Measurements from ENCODE around the gene ENOX1. TPM values are rescaled to one million over a fixed set of nuclear protein-coding genes. Genes with fewer than 3 reads are reported as not detected.

ENOX1 gene
- polyA plus RNA-seq, 6 donors from 2014 or later: not detected

DNA sequence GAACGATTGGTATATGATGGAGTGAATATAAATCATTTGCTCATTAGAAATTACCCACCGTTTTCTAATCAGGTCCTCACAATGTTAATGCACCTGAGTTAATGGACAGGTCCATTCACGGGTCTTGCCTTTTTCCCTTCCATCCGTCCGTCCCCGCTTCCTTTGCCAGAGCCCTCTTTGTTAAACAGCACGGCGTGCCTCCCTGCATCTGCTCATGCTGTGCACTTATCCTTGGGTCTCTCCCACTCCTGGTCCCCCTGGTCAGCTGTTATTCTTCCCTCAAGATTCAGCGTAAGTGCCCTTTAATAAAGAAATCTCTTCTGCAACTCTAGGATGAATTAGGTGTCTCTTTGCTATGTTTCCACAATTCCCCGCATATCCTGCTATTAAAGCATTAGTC, 438.9 kb downstream of the ENOX1 start:
- Mint-ChIP-seq H3K27me3 (peaks cover 0 to 12% (median 0%) of the 10 kb centered on the region in 3 donors), H3K36me3 (no peaks in the 10 kb centered on the region), H3K4me1 (no peaks in the 10 kb centered on the region), H3K9me3 (no peaks in the 10 kb centered on the region), H3K4me3 (no peak overlapping the region), H3K27ac (no peak overlapping the region)
- ATAC-seq (ENCODE audit: low read depth in 2 of 2) (no peak), DNase-seq (no peak)

DNA sequence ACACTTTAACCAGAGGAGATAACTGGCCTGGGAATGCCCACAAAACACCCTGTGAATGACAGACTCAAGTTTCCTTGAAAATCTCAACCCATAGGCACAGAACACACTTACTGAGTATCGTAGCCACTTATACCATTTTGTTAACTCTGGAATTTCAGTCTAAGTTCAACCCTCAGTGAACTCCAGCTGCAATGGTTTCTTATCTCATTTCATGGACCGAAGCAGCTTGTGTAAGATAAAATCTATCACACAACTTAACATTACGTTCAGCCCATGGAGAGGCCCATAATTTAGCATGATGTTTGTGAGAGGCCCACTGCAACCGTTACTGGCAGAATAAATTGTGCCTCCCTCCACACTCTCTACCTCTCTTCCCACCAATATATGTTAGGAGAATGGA, 440.3 kb downstream of the ENOX1 start:
- H3K27me3 Mint-ChIP-seq: peaks cover 0 to 12% (median 0%) of the 10 kb centered on the region in 3 donors
- H3K9me3 Mint-ChIP-seq: no peaks in the 10 kb centered on the region
- no peak for DNase-seq
- no peaks in the 10 kb centered on the region for H3K4me1 Mint-ChIP-seq
- ATAC-seq (ENCODE audit: low read depth in 2 of 2): no peak
- no peaks in the 10 kb centered on the region for H3K36me3 Mint-ChIP-seq
- H3K4me3 Mint-ChIP-seq: no peak overlapping the region
- no peak overlapping the region for H3K27ac Mint-ChIP-seq

DNA sequence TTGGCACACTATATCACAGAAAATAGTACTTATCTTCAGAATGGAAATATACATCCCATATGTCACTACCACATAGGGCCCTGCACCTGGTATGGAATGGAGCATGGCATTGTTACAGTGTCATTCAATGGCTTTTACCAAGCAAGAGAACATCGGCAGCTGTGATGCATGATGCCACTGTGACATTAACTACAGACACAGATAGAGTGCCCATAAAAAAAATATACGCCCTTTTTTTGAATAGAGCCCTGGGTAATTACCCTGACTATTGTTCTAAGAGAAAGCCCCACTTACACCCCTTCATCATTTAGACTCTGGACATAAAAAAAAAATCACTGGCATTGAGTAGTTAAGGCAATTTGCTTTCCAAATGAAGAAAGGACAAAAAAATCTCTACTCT, 443.1 kb downstream of the ENOX1 start:
- DNase-seq: no peak

DNA sequence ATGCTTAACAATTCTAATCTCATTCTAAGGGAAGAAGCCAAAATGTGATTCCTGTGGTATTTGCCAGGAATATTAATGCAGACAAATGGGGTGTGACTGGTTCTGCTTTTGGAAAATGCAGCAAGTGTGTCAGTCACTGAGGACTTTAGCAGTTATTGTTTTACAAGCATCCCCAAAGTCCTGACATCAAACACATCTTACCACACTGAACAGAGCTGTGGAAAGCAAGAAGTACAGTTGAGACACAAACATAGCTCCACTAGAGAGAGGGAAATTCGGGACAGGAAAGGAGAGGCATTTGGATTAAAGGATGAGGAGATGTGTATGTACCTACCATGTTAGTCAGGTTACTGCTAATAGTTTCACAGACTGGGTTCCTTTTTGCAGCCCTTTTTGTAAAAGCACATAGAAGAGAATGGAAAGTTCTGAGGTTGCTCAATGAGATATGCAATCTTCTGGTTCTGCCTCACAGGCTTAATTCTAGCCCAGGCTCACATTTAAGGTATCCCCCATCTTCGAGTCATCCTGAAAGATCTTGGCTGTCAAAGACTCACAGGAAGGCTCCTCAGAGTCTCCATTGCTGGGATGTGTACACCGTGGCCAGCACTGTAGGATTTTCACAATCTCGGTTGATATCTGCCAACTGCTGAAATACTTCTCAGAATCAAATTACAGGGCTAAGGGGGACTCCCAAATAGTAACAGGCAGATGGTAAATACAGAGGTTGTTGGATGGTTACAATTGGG, 446.8 kb downstream of the ENOX1 start:
- no peak overlapping the region for H3K4me3 Mint-ChIP-seq
- H3K27ac Mint-ChIP-seq: no peak overlapping the region
- ATAC-seq (ENCODE audit: low read depth in 2 of 2): no peak
- no peaks in the 10 kb centered on the region for H3K36me3 Mint-ChIP-seq
- H3K9me3 Mint-ChIP-seq: no peaks in the 10 kb centered on the region
- DNase-seq: no peak
- no peaks in the 10 kb centered on the region for H3K4me1 Mint-ChIP-seq
- H3K27me3 Mint-ChIP-seq: peaks cover 0 to 3% (median 0%) of the 10 kb centered on the region in 3 donors

More for the DNA sequence above, 443.1 kb downstream of the ENOX1 start:
- no peaks in the 10 kb centered on the region for H3K36me3 Mint-ChIP-seq
- peaks cover 0 to 9% (median 0%) of the 10 kb centered on the region in 3 donors for H3K27me3 Mint-ChIP-seq
- no peaks in the 10 kb centered on the region for H3K4me1 Mint-ChIP-seq
- no peak overlapping the region for H3K27ac Mint-ChIP-seq
- no peak for ATAC-seq (ENCODE audit: low read depth in 2 of 2)
- no peak overlapping the region for H3K4me3 Mint-ChIP-seq
- H3K9me3 Mint-ChIP-seq: no peaks in the 10 kb centered on the region

DNA sequence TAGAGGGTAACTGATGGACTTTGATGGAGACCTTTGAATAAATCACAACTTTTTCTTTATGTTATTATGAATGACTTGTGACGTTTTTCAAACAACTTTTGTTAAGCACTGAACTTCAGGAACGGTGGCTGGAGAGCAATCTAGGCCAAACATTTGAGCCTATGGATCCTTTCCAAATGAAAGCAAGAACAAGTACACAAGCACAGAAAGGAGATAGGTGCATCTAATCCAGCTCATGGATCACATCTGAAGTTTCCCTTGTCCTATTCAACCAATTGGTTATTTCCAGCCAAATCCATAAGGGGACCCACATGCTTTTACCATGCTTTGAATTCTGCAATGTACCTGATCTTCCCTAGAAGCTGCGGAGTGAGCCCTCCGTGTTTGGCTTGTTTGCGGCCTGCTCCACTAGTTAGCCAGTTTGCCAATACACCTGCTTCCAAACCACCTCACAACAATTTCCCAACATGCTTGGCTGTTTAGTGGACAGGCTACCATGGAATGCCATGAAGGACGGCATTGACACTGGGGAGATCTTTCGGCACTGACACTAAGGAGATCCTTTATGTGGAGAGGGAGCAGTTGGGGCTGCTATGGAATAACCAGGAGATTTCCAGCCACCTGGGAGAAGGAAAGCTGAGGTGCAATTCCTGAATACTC, 447.5 kb downstream of the ENOX1 start:
- ATAC-seq (ENCODE audit: low read depth in 2 of 2) (no peak), DNase-seq (no peak)
- Mint-ChIP-seq H3K4me3 (no peak overlapping the region), H3K4me1 (no peaks in the 10 kb centered on the region), H3K9me3 (no peaks in the 10 kb centered on the region), H3K36me3 (no peaks in the 10 kb centered on the region), H3K27ac (no peak overlapping the region), H3K27me3 (no peaks in the 10 kb centered on the region)

DNA sequence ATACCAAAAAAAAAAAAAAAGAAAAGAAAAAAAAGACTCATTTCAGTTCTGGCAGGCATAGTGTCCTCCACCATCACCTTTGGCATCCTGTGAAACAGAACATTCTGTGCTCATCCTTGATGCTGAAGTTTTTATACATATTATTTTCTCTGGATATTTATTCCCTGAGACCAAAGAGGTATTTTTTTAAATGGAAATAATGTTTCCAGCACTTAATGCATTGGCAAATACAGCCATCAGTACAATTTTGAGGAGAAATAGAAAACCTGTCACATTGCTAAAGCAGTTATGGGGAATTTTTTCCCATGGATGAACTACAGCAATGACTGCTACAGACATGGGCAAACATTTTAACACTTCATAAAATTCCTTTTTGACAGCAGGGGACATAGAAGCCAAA, 451.0 kb downstream of the ENOX1 start:
- Mint-ChIP-seq H3K36me3 (no peaks in the 10 kb centered on the region), H3K27ac (no peak overlapping the region), H3K4me1 (peaks cover 0 to 10% (median 0%) of the 10 kb centered on the region in 3 donors), H3K4me3 (no peak overlapping the region), H3K9me3 (no peaks in the 10 kb centered on the region), H3K27me3 (no peaks in the 10 kb centered on the region)
- ATAC-seq (ENCODE audit: low read depth in 2 of 2) (no peak), DNase-seq (no peak)

DNA sequence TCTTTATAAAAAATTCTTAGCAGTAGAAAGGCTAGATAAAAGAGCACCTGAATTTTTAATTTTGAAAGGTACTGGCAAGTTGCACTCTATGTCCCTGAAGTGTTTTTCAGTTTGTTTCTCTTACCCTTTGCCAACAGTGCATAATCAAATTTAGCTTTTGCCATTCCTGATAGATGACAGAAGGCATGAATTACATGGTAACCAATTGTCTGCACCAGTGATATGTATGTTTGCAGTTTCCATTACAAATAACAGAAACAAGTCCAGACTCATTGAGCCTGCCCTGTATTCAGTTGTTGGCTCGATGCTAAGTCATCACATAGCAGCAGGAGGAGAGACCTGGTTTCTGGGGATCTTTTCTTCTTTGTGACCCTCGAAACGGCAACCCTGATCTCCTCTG, 453.6 kb downstream of the ENOX1 start:
- Mint-ChIP-seq H3K9me3 (no peaks in the 10 kb centered on the region), H3K36me3 (no peaks in the 10 kb centered on the region), H3K4me3 (no peak overlapping the region), H3K27me3 (no peaks in the 10 kb centered on the region), H3K4me1 (peaks cover 0 to 10% (median 0%) of the 10 kb centered on the region in 3 donors), H3K27ac (no peak overlapping the region)
- no peak for DNase-seq
- no peak for ATAC-seq (ENCODE audit: low read depth in 2 of 2)

DNA sequence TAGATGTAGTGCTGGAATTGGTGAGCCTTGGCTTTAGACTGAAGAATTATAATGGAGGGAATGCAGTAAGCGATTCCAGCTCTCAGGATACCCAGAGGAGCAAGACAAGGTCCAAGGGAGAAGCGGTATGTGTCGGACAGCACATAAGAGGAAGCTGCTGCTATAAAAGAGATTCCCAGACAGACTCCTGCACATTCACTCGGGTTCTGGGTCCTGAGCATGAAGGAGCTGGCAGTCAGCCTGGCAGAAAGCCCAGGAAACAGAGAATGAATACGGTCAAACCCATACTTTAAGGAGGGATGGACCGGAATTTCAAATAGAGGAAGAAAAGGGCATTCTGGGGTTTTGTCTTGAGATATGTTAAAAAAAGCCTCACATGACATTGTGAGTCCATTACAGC, 455.1 kb downstream of the ENOX1 start:
- no peak overlapping the region for H3K4me3 Mint-ChIP-seq
- no peaks in the 10 kb centered on the region for H3K9me3 Mint-ChIP-seq
- H3K4me1 Mint-ChIP-seq: peaks cover 0 to 10% (median 0%) of the 10 kb centered on the region in 3 donors
- no peak overlapping the region for H3K27ac Mint-ChIP-seq
- no peaks in the 10 kb centered on the region for H3K27me3 Mint-ChIP-seq
- DNase-seq: no peak
- no peak for ATAC-seq (ENCODE audit: low read depth in 2 of 2)
- no peaks in the 10 kb centered on the region for H3K36me3 Mint-ChIP-seq

DNA sequence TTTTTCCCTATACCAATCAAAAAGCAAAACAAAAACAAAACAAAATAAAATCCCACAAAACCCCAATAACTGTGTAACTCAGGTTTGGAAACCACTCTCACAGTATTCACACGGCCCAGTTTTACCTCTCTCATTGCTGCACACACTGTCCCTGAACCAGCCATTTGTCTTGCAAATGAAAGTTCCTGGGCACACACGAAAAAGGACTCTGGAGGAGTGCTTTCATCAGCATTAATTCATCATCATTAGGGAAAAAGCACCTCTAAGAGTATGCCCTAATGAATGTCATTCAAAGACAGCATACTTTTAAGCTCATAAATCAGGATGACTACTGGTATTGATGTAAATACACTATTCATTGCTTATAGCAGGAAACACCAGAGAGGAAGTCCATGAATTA, 457.1 kb downstream of the ENOX1 start:
- H3K27ac Mint-ChIP-seq: no peak overlapping the region

DNA sequence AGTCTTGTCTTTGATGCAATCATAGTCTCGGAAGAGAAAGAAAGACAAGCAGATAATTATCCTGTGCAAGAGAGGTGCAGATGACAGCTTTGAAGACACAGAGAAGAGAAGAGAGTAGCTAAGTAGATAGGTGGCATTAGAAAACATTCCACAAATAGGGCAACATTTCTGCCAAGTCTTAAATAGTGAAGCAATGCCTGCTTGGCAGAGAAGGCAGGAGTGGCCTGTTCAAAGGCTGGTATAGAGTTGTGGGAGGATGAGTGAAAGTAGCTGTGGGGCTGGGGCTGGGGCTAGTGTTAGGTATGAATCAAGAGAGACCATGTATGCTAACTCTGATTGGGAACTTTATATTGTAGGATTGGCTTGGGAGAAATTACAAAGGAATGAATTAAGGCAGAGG, 457.9 kb downstream of the ENOX1 start:
- H3K9me3 Mint-ChIP-seq: no peaks in the 10 kb centered on the region
- peaks cover 0 to 10% (median 0%) of the 10 kb centered on the region in 3 donors for H3K4me1 Mint-ChIP-seq
- H3K27ac Mint-ChIP-seq: no peak overlapping the region
- H3K4me3 Mint-ChIP-seq: no peak overlapping the region
- H3K27me3 Mint-ChIP-seq: no peaks in the 10 kb centered on the region
- H3K36me3 Mint-ChIP-seq: no peaks in the 10 kb centered on the region
- ATAC-seq (ENCODE audit: low read depth in 2 of 2): no peak
- DNase-seq: no peak

More for the DNA sequence above, 457.1 kb downstream of the ENOX1 start:
- no peaks in the 10 kb centered on the region for H3K36me3 Mint-ChIP-seq
- no peak overlapping the region for H3K4me3 Mint-ChIP-seq
- peaks cover 0 to 10% (median 0%) of the 10 kb centered on the region in 3 donors for H3K4me1 Mint-ChIP-seq
- no peaks in the 10 kb centered on the region for H3K27me3 Mint-ChIP-seq
- no peaks in the 10 kb centered on the region for H3K9me3 Mint-ChIP-seq
- ATAC-seq (ENCODE audit: low read depth in 2 of 2): no peak
- DNase-seq: no peak

DNA sequence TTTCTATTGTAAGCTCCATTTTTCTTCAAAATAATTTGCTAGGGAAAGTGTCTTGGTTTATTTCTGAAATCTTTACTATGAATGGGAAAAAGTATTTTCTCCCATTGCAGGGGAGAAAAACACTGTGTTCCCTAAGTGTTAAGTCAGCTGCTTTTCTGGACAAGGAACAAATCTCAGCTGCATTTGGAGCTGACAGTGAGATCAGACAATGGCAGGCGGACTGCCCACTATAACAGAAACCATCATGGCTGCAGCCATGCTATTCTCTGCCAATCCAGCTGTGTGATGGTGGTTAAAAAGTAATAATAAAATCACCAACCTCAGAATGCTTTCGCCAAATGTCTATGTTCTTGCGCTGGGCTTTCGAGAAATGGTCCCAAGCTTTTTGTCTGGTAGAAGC, 460.7 kb downstream of the ENOX1 start:
- Mint-ChIP-seq H3K27ac (no peak overlapping the region), H3K27me3 (peaks cover 0 to 4% (median 0%) of the 10 kb centered on the region in 3 donors), H3K4me1 (no peaks in the 10 kb centered on the region), H3K9me3 (no peaks in the 10 kb centered on the region), H3K36me3 (no peaks in the 10 kb centered on the region), H3K4me3 (no peak overlapping the region)
- ATAC-seq (ENCODE audit: low read depth in 2 of 2): no peak
- no peak for DNase-seq

DNA sequence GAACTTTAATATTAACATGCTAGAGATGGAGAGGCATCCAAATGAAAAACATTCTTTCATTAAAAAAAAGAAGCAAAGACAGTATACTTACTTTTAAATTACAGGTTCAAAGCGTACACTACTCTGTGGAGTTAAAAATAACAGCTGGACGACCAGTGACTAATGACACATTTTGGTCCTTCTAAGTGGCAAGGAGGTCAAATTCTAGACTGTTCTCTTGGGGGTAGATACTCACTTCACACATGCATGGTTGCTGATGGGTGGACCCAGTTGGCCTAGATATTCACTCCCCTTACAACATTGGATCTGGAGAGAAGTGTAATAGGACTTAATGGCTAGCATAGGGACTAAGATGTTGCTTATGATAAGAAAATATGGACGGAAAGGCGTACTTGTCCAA, 461.1 kb downstream of the ENOX1 start:
- Mint-ChIP-seq H3K4me3 (no peak overlapping the region), H3K36me3 (no peaks in the 10 kb centered on the region), H3K4me1 (no peaks in the 10 kb centered on the region), H3K27me3 (peaks cover 0 to 9% (median 0%) of the 10 kb centered on the region in 3 donors), H3K9me3 (no peaks in the 10 kb centered on the region), H3K27ac (no peak overlapping the region)
- no peak for ATAC-seq (ENCODE audit: low read depth in 2 of 2)
- DNase-seq: no peak

DNA sequence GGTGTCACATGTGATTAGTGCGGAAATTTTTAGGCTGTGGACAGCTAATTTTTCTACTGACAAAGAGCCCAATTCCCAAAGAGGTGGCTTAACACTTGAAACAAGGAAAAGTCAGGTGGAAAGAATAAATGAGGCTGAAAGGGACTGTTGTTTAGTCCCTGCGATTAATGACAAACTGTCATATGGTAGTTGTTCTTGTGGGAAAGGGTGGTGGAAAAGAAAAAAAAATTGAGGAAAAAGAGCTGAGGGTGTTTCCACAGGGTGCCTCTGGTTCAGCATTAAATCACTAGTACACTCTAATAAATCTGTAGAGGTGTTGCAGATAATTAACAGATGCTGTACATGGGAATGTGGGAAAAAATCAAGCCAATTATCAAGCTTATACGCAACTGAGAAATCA, 462.6 kb downstream of the ENOX1 start:
- Mint-ChIP-seq H3K4me3 (no peak overlapping the region), H3K27ac (no peak overlapping the region), H3K27me3 (peaks cover 0 to 9% (median 0%) of the 10 kb centered on the region in 3 donors), H3K4me1 (no peaks in the 10 kb centered on the region), H3K36me3 (no peaks in the 10 kb centered on the region), H3K9me3 (no peaks in the 10 kb centered on the region)
- ATAC-seq (ENCODE audit: low read depth in 2 of 2) (no peak), DNase-seq (no peak)
